MM.1S (cell line): ENCODE measurements around the gene SCGB1D1.

Experiments
- EZH2 ChIP-seq: fragments of 300-600 bp; sonication (generic); optimal IDR thresholded peaks from 2 replicates; pipeline ENCODE3; 2017; ENCODE audit warnings: low read depth, mild to moderate bottlenecking, antibody characterized with exemption, low read length, mixed read lengths
- EZH2phosphoT487 ChIP-seq: fragments of 300-600 bp; sonication (generic); IDR thresholded peaks from 2 replicates; pipeline ENCODE4 v1.6.1; 2018; ENCODE audit warnings: antibody characterized with exemption, low read length
- TF ChIP-seq, protein P1 (sequence below): fragments of 300-600 bp; sonication (generic); IDR thresholded peaks from 2 replicates; pipeline ENCODE4 v1.5.1; 2016; ENCODE audit warnings: antibody characterized with exemption, low read length, mixed read lengths

DNA sequence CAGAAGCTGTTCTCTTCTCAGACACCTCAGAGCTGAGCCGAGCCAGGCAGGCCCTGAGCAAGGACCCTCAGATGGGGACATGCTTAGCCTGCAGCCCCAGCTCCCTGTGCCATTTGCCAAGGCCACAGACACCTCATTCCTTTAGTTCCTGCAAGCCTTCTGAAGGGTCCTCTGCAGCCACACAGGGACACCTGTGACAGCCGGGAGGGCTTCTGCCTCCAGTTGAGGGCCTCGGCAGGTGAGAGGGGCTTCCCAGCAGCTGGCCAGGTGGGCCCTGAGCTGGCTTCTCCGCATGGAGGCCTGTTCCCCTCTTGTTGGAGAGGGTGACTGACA, 48.0 kb upstream of the SCGB1D1 start:
- TF ChIP-seq, protein P1, sequence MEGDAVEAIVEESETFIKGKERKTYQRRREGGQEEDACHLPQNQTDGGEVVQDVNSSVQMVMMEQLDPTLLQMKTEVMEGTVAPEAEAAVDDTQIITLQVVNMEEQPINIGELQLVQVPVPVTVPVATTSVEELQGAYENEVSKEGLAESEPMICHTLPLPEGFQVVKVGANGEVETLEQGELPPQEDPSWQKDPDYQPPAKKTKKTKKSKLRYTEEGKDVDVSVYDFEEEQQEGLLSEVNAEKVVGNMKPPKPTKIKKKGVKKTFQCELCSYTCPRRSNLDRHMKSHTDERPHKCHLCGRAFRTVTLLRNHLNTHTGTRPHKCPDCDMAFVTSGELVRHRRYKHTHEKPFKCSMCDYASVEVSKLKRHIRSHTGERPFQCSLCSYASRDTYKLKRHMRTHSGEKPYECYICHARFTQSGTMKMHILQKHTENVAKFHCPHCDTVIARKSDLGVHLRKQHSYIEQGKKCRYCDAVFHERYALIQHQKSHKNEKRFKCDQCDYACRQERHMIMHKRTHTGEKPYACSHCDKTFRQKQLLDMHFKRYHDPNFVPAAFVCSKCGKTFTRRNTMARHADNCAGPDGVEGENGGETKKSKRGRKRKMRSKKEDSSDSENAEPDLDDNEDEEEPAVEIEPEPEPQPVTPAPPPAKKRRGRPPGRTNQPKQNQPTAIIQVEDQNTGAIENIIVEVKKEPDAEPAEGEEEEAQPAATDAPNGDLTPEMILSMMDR: no peak
- TF ChIP-seq EZH2 (no peak), EZH2phosphoT487 (no peak)
